Measurements from ENCODE around the gene PAM. TPM values are rescaled to one million over a fixed set of nuclear protein-coding genes. Genes with fewer than 3 reads are reported as not detected.
"Not testable (repeated sequence)": the region's sequence is repeated elsewhere in the genome, so short reads cannot be mapped to it uniquely, and the experiment has no call there.

Gene PAM
- total and polyA plus RNA-seq, 12 donors: 234 to 580 (median 397) TPM

- DNase-seq: no peak
- Histone ChIP-seq H3K27me3 (no peaks in the 10 kb centered on the region), H3K9me3 (replicated peaks in 1 of 3) (no peaks in the 10 kb centered on the region), H3K27ac (no peak overlapping the region), H3K36me3 (replicated peaks in 1 of 2) (no peaks in the 10 kb centered on the region), H3K4me1 (replicated peaks in 1 of 2) (no peaks in the 10 kb centered on the region), H3K4me3 (no peak overlapping the region)
- TF ChIP-seq POLR2A (IDR thresholded peaks at IDR 0.05): no peak
- no peak for TF ChIP-seq CTCF (IDR thresholded peaks at IDR 0.05)
- 64 to 79% (median 77%) methylated on average over 5 to 7 of the region's 7 CpGs for WGBS, 4 donors
- intact Hi-C loops (cut with DNase I): no loop called here
Measured at GRCh38 chr5:103057208-103058130, 302.4 kb downstream of the PAM start.

GRCh38 chr5:103059525-103059924 is 304.4 kb downstream of the PAM start:
- H3K36me3 ChIP-seq (replicated peaks in 1 of 2): no peaks in the 10 kb centered on the region
- H3K9me3 ChIP-seq (replicated peaks in 1 of 3): no peaks in the 10 kb centered on the region
- no peak overlapping the region for H3K4me3 ChIP-seq
- intact Hi-C loops (cut with DNase I): no loop called here
- WGBS, 4 donors: 82 to 88% (median 86%) methylated on average over 3 of the region's 3 CpGs
- no peaks in the 10 kb centered on the region for H3K27me3 ChIP-seq
- no peaks in the 10 kb centered on the region for H3K4me1 ChIP-seq (replicated peaks in 1 of 2)
- TF ChIP-seq POLR2A (IDR thresholded peaks at IDR 0.05) (no peak), CTCF (IDR thresholded peaks at IDR 0.05) (no peak)
- no peak for DNase-seq
- no peak overlapping the region for H3K27ac ChIP-seq

DNA sequence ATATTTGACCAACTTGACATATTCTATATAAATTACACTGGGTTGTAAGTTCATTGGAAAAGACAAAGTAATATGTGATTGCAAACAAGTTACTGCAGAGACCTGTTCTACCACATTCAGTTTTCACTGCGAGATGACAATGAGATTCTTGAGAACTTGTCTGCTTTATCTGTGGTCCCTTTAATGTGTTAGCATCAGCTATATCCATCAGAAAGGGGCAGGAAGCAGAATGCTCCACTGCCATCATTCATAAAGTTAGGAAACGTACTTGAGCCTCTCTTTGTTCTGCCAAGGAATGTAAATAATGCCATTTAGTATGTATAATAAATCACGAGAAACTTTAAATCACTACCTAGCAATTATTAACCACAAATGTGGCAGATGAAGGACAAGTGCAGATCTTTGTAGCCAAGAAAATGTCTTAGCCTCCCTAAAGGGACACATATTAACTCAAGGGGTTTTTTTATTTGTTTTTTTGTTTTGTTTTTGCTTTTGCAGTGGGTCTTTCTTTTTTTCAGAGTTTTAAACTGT is 305.4 kb downstream of the PAM start:
- no peak for DNase-seq
- H3K4me1 ChIP-seq (replicated peaks in 1 of 2): no peaks in the 10 kb centered on the region
- no peak for TF ChIP-seq CTCF (IDR thresholded peaks at IDR 0.05)
- TF ChIP-seq POLR2A (IDR thresholded peaks at IDR 0.05): no peak
- H3K4me3 ChIP-seq: no peak overlapping the region
- 25 to 42% (median 41%) methylated on average over 3 of the region's 3 CpGs for WGBS, 4 donors
- no peak overlapping the region for H3K27ac ChIP-seq
- no peaks in the 10 kb centered on the region for H3K9me3 ChIP-seq (replicated peaks in 1 of 3)
- no peaks in the 10 kb centered on the region for H3K36me3 ChIP-seq (replicated peaks in 1 of 2)
- intact Hi-C loops (cut with DNase I): no loop called here
- H3K27me3 ChIP-seq: no peaks in the 10 kb centered on the region

DNA sequence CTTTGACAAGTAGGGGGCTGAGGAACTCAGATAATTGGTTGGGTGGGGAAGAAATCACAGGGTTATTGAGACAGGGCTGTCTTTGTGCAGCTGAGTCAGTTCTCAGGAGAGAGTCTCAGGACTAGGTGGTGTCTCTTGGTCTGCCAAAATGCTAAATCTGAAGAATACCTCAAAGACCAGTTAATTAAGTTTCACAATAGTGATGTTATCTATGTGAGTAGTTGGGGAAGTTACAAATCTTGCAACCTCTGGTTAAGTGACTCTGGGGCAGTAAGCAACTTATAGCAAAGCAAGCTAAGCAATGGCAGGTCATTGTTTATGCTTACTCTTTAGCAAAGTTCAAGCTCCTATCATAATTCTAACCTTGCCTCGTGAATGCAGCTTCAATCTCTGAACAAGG is 311.2 kb downstream of the PAM start:
- Histone ChIP-seq H3K36me3 (replicated peaks in 1 of 2) (no peaks in the 10 kb centered on the region), H3K9me3 (replicated peaks in 1 of 3) (no peaks in the 10 kb centered on the region), H3K4me1 (replicated peaks in 1 of 2) (no peaks in the 10 kb centered on the region), H3K4me3 (no peak overlapping the region), H3K27me3 (no peaks in the 10 kb centered on the region), H3K27ac (no peak overlapping the region)
- intact Hi-C loops (cut with DNase I): no loop called here
- 44 to 56% (median 48%) methylated on average over 1 of the region's 1 CpG for WGBS, 4 donors
- no peak for TF ChIP-seq POLR2A (IDR thresholded peaks at IDR 0.05)
- no peak for TF ChIP-seq CTCF (IDR thresholded peaks at IDR 0.05)
- DNase-seq: no peak

DNA sequence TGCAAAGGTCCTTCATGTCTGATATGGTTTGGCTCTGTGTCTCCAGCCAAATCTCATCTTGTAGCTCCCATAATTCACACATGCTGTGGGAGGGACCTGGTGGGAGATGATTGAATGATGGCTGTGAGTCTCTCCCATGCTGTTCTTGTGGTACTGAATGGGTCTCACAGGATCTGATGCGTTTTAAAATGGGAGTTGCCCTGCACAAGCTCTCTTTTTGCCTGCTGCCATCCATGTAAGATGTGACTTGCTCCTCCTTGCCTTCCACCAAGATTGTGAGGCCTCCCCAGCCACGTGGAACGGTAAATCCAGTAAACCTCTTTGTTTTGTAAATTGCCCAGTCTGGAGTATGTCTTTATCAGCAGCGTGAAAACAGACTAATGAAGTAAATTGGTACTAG is 318.4 kb downstream of the PAM start:
- peaks cover 0 to 25% (median 7%) of the 10 kb centered on the region in 3 donors for H3K9me3 ChIP-seq (replicated peaks in 1 of 3)
- intact Hi-C loops (cut with DNase I); H3K27me3 ChIP-seq; H3K4me3 ChIP-seq; H3K4me1 ChIP-seq (replicated peaks in 1 of 2); H3K36me3 ChIP-seq (replicated peaks in 1 of 2); DNase-seq; H3K27ac ChIP-seq: not testable (repeated sequence)
- WGBS, 4 donors: 53 to 89% (median 80%) methylated on average over 4 of the region's 4 CpGs
